Measurements from ENCODE around the gene ARID5A.
A peak's percentile ranks its signal among the peaks of the same experiment; 100 is the strongest.
"Not testable (repeated sequence)": the region's sequence is repeated elsewhere in the genome, so short reads cannot be mapped to it uniquely, and the experiment has no call there.

ARID5A gene

DNA sequence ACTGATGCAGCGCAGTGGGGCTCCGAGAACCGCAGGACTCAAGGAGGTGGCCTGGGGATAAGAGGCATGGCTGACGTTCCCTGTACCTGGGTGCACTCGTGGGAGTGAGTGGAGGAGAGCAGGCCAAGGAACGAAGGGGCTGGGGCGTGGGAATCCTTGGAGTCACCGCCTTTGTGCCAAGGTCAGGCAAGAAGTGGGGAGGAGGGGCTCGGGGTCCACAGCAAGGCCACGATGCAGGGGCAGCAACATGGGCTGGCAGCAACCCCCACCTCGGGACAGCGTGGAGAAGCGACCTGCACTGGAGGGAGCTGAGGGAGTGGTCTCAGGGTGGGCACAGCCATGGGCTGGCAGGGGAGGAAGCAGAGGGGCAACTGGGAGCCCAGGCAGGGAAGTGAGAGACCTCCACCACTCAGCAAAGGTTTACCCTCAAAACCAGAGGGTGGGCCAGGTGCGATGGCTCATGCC, 18.6 kb downstream of the ARID5A start:
- no peak for DNase-seq (ENCODE audit: low spot score)

DNA sequence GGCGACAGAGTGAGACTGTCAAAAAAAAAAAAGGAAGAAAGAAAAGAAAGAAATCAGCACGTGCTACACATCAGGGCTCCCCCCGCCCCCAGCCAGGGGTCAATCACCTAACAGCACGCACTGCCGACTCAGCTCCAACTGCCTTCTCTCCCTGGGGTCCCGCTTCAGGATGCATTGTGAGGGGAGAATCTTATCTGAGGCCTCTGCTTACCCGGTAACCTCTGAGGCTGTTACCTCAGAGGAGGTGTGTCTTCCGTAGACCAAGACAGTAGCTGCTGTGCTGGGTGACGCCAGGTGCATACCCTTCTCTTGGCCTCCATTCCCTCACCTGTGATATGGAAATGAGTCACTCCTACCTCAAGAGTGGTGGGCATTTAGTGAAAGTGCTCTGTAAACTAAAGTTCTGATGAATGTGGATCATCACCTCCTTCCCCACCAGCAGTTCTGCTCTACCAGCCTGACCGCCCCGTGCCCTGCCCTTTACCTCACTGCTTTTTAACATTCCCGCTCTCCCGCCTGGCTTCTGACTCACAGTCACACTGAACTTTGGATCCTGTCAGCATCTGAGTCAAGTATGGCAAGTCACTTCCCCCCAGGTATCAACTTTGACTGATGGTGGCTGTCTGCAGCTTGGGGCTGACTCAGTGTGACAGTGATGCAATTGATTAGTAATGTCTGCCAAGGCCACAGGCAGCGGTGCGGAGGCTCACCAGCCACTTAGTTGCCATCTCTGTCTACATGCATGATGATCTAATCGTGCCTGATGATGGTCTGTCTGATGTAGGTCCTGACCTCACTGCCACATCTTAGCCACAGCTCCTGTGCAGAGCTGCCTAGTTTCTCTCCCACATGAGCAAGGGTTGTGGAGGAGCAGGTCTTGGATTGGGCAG, 20.1 kb downstream of the ARID5A start:
- DNase-seq (ENCODE audit: low spot score): peak; percentile 53

DNA sequence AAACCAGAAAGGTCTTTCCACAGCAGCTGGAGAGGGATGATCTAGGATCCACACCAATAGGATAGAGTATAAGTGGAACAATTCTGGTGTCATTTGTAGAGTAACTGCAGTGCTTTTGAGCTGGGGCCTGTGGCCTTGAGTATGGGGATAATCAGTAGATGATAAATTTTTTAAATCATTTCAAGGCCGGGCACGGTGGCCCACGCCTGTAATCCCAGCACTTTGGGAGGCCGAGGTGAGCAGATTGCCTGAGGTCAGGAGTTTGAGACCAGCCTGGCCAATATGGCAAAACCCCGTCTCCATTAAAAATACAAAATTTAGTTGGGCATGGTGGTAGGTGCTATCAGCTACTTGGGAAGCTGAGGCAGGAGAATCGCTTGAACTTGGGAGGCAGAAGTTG, 20.9 kb downstream of the ARID5A start:
- not testable (repeated sequence) for DNase-seq (ENCODE audit: low spot score)

DNA sequence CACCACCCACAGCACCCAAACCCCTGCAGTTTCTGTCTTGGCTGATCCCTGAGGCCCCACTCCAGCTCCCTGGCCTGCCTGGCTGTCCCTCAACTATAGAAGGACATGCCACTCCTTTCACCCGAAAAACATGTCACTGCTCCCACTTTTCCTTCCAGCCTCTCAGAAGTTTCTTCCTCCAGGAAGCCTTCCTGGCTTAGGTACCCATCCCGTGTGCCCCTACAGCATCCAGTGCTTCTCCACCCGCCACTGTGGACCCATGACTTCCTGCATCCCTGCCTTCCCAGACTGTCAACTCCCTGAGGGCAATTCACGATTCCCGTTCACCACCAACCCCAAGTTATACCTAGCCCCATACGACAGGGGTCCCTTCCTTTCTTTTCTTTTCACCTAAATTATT, 21.5 kb downstream of the ARID5A start:
- no peak for DNase-seq (ENCODE audit: low spot score)

DNA sequence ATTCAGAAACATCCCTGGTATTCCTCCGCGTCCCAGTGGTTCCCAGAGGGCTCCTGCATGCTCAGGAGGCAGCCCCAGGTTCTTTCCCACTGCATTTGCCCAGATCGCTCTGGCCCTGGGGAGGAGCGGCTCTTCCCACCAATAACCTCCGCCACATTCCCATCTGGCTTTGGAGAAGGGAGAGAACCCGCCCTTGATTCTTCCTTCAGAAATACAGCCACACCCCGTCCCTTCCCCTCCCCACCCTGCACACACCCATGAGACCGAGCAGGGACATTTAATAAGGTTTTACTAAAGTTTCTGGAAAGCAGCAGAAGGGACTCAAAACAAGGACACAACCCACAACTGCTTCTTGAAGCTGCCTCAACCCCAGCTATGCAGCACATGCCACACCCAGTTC, 21.9 kb downstream of the ARID5A start:
- no peak for DNase-seq (ENCODE audit: low spot score)

DNA sequence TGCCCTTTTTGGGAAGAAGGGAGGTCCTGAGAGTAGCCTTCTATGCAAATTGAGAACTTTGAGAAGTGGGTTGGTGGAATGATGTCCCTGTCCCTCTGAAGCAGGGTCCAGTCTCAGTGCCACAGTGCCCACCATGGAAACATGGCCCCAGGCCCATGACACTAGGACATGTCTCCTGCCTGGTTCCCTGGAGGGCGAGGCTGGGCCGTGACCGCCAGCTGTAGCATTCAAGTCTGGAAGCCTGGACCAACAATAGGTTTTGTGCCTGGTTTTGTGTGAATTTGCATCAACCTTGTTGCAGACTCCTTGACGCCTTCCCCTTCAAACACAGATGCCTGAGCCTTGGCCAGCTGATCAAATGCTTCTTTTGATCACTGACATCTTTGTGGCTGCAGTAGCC, 27.5 kb downstream of the ARID5A start:
- DNase-seq (ENCODE audit: low spot score): no peak

DNA sequence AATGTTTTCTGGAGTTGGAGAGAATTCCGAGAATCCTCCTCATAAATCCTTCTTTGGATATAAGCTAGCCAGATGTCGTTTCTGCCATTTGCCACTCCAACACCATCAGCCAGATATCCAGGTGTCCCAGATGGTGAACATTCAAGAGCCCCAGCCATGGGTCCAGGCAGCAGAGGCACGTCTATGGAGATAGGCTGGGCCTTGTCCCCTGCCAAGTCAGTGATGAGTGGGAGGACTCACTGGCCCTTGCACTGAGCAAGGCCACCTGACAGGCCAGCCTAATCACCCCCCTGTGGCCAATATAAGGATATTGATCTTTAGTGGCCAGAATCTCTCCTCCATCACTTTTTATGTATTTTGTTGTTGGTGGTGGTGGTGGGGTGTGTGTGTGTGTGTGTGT, 28.0 kb downstream of the ARID5A start:
- no peak for DNase-seq (ENCODE audit: low spot score)

DNA sequence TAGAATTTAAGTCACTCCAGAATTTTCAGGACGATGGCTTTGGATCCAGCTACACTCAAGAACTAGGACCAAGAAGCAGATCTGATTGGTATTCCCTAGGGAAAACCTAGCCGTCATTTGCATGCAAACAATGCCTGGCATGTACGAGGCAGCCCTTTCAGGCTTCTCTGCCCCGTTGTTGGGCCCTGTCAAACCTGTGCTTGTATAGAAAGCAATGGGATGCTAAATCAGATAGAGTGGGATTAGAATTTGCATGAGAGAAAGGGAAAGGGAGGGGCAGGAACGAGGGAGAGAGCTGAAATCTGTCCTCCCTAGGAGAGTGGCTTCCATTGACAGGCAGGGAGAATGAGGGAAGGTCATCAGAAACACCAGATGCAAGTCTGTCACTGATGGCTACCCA, 28.6 kb downstream of the ARID5A start:
- DNase-seq (ENCODE audit: low spot score): no peak

DNA sequence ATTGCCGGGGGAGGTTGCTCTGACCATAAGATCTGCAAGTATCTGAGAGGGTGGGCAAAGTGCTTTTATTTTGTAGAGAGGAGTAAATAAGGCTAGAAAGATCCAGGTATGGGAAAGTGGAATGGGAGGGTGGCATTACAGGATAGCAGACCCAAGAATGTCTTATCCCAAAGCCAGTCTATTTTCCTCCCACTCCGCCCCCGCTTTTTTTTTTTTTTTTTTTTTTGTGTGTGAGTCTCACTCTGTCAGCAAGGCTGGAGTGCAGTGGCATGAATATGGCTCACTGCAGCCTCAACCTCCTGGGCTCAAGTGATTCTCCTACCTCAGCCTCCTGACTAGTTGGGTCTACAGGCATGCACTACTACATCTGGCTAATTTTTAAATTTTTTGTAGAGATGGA, 31.5 kb downstream of the ARID5A start:
- DNase-seq (ENCODE audit: low spot score): no peak

DNA sequence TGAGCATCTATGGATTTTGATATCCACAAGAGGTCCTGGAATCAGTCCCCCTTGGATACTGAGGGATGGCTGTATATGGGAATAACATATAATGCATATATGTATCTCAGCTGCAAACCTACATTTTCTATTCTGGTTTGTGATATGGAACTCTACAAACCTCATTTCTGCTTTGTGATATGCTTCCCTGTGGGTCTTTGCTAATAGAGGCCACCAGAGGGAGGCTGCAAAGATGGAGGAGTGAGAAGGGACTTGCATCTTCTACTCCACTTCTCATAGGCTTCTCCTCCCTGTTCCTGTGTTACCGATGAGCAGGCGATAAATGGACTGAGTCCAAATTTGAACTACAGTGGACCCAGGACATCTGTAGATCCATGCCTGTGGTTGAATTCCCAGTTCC, 37.8 kb downstream of the ARID5A start:
- no peak for DNase-seq (ENCODE audit: low spot score)

DNA sequence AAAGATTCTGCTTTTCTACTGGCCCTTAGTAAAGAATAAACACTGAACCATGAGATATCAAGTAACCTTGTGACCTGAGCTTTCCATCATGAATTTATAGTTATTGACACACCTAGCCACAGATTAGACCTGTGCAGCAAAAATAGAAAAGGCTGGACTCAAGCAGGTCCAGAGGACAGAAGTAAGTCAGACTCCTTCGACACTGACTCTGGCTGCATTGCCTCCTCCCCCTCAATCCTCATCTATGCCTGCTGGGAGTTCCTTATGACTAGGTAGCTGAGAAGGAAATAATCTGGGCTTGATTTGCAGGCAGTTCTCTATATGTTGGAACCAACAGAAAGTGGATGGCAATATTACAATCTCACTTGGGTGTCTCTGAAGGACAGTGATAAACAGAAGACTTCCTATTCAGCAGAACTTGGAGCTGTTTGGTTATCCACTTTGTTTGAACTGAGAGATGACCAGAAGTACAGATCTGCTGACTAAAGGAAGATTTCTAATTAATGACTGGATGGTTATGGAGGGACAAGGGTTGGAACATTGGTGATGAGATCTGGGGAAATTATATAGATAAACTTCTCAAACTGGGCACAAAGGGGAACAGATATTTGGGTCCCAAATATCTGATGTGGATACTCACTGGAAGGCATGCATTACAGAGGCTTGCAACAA, 39.4 kb downstream of the ARID5A start:
- DNase-seq (ENCODE audit: low spot score): no peak

DNA sequence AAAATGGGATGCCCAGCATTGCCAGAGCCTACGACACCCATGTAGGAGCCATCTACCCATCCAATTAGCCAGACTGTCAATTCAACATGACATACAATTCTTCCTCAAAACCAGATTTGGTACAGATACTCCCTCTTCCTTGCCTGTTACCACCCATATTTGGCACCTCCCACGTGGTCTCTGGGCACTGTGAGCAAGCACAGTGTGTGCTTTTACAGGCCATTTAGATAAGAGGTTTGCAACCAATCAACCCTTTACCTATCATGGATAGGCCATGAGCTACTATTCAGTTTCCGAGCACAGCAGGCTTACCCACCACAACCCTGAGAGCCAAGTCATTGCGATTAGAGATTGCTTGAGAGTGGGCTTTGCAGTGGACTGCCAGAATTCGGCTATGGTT, 40.9 kb downstream of the ARID5A start:
- no peak for DNase-seq (ENCODE audit: low spot score)

DNA sequence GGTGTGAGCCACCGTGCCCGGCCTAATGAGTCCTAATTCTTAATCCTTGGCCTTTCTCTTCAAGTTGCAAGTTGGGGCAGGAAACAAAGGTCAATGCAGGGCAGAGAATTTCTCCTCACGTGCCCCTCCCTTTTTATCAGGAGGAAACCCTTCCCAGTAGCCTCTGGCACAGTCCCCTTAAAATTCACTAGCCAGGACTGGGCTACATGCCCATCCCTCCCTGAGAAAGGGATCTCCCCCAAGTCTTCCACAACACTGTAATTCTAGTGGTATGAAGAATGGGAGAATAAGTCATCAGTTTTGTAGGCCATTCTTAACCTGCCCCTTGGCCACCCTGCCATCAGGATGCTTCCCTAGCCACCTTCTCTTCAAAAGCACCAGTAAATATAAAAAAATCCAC, 42.2 kb downstream of the ARID5A start:
- no peak for DNase-seq (ENCODE audit: low spot score)

DNA sequence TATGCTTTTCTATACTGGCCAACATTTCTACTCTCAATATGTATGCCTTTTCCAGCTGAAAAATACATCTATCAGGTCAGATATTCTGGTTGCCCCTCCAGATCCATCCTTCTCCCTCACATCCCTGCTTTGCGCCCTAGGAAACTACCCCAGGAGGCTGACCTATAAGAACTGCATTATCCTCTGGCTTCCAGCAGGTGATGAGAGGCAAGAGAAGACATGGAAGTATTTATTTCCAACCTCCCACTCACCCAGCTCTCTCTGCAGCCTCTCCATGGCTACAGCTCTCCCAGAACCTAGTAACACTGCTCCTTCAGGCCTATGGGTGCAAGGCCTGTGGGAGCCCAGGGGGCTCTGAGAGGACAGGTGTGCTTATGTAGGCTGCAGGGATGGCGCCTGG, 42.9 kb downstream of the ARID5A start:
- no peak for DNase-seq (ENCODE audit: low spot score)

DNA sequence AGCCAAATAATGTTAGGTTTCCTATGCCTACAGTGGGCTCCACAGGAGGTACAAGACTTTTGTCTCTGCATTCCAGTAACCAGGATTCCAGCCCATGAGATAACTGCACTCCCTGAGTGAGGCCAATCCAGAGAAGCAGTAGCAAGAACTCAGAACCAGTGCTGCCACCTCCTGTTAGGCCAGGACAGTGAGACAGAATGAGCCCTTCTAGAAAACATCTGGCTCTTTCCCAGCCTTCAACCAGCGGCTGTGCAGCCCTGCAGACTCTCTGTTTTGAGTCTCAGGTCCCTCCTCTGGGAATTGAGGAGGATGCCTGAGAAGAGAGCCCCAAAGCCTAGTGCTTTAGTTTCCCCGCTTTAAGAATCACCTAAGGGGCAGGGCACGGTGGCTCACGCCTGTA, 44.2 kb downstream of the ARID5A start:
- peak; percentile 78 for DNase-seq (ENCODE audit: low spot score)

DNA sequence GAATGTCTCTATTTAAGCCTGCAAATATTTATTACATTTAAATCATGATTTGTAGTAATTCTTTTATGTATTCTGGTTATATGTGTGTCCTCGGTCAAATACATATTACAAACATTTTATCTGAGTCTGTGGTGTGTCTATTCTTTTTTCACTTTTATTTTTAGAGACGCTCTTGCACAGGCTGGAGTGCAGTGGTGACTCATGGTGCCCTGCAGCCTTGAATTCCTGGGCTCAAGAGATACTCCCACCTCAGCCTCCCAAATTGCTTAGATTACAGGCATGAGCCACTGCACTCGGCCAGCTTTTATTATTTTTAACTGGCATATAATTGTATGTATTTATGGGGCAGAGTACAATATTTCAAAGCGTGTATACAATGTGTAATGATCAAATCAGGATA, 47.5 kb downstream of the ARID5A start:
- DNase-seq (ENCODE audit: low spot score): no peak

DNA sequence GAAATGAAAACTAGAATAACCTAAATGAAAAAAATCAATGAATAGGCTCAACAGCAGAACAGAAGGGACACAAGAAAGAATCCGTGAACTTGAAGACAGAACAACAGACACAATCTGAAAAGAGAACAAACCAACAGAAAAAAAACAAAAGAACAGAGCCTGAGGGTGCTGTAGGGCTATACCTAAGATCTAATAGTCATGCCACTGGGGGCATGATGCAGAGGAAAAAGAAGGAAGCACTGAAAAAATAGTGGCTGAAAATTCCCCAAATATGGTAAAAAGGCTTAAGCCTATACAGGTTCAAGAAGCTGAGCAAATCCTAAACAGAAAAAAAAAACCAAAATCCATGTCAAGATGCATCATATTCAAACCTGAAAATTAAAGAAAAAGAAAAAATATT, 51.3 kb downstream of the ARID5A start:
- no peak for DNase-seq (ENCODE audit: low spot score)

DNA sequence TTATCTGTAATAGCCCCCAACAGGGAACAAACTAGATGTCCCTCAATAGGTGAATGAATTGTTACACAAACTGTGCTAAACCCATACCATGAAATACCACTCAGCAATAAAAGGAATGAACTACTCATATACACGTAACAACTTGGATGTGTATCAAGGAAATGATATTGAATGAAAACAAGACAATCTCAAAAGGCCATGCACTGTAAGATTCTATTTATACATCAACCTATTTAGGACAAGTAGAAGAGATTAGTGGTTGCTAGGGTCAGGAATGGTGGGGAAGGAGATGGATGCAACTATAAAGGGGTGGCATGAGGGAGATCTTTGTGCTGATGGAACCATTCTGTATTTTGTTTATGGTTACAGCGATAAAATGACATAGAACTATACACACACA, 54.5 kb downstream of the ARID5A start:
- DNase-seq (ENCODE audit: low spot score): no peak

DNA sequence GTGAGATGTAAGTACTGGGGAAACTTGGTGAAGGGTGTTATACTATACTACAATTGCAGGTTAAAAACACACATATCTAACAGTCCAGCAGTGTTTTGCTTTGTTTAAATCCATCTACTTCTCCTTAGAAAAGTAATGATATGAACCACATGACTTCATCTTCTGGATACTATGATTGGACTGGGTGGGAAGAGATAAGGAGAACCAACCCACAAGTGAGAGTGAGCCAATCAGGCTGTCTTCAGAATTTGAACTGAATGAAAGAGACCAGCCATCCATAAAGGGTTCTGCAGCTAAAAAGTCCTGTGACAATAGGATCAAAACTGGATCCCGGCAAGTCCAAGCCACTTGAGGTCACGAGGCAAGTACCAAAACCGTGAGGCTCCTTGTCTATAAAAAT, 54.9 kb downstream of the ARID5A start:
- DNase-seq (ENCODE audit: low spot score): no peak

DNA sequence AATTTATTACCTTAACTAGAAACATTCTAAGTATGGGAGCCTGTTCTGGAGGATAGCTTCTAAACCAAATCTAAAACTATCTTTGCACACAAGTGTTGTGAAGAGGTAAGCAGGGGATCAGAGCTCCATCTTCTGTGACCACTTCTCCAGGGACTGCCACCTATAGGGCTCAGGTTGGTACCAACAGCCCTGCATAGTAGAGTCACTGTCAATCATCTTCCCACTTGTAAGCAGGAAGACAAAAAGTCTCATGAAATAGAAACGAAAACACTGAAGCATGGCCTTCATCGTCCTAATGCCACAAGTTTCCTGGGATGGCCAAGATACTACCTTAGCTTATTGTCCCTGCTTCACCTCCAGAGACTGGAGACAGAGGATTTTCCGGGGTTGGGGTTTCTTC, 57.7 kb downstream of the ARID5A start:
- DNase-seq (ENCODE audit: low spot score): no peak

DNA sequence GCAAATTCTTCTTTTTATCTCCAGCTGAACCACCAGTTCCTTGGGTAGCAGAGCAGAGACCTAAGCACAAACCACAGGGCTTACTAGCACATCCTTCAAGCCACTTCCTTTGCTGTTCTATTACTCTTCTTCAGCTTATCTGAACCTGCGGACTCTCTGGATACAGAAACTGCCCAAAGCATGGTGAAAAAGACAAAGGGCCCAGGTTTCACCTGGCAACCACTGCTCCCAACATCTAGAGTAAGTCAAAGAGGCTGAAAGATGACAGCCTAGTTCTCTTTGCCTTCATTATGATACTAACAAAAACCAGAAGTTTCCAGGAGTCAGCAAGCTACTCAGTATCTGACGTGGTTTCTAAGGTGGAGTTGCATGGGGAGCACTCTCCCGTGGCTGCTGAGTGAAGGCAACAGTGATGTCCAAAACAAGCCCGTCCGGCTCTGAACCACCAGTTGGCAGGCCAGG, 58.2 kb downstream of the ARID5A start:
- no peak for DNase-seq (ENCODE audit: low spot score)

DNA sequence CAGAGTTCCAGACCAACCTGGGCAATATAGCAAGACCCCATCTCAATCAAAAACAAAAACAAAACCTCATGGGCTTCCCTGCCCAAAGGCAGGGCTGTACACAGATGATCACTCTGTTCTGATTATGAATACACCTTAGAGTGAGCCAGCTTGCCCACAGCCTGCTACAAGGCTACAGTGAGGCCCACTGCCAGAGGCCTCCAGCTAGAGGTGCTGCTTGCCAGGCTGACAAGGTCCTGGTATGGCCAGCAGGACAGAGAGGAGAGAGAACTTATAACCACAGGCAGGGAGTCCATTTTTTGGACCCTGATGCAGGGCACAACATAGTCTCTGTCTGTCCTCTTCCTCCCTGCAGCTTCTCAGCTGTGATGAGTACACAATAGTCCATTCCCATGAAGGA, 60.0 kb downstream of the ARID5A start:
- DNase-seq (ENCODE audit: low spot score): no peak

DNA sequence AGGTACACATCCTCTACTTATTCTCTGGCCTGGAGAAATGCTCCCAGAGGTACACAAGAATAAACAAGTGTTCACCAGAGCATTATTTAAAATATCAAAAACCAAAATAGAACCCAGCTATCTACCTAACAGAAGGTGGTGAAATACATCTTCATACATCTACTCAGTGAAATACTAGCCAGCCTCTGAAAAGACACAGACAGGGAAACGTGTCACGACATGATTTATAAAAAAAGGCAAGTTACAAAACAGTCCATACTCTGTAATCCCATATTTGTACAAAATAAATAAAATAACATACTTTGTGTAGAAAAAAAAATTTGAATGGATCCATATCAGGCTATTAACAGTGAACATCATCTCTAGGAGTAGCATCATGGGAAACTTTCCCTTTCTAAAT, 63.4 kb downstream of the ARID5A start:
- no peak for DNase-seq (ENCODE audit: low spot score)

Measured in AG20443 (cell line).